Loucy (cell line): ENCODE results near the gene PSMB1.

Experiments used
- H2AFZ ChIP-seq: fragments of 200-600 bp; sonication (generic); 2 replicates; pipeline ENCODE4 v1.6.0; 2016; ENCODE audit warnings: antibody characterized with exemption, mild to moderate bottlenecking, low read length, moderate library complexity
- H3F3A ChIP-seq: fragments of 200-600 bp; 2 replicates; pipeline ENCODE4 v1.6.0; 2016; ENCODE audit warnings: antibody characterized with exemption, low read depth, mild to moderate bottlenecking
- H3K27me3 ChIP-seq: fragments of 200-600 bp; sonication (generic); 2 replicates; pipeline ENCODE4 v1.6.1; 2014; ENCODE audit warnings: low read length, mild to moderate bottlenecking; ENCODE audit not compliant: insufficient read depth, poor library complexity, severe bottlenecking
- H3K36me3 ChIP-seq: fragments of 200-600 bp; sonication (generic); 2 replicates; pipeline ENCODE4 v1.6.1; 2016; ENCODE audit warnings: low read length; ENCODE audit not compliant: insufficient read depth
- H3K4me1 ChIP-seq: fragments of 200-600 bp; sonication (generic); 2 replicates; pipeline ENCODE4 v1.5.1; 2014; ENCODE audit warnings: low read length, mild to moderate bottlenecking; ENCODE audit not compliant: insufficient read depth, poor library complexity, severe bottlenecking
- H3K4me2 ChIP-seq: fragments of 200-600 bp; sonication (generic); 2 replicates; pipeline ENCODE4 v1.6.0; 2014; ENCODE audit warnings: antibody characterized with exemption, low read length, low read depth, mild to moderate bottlenecking; ENCODE audit not compliant: poor library complexity, severe bottlenecking
- H3K4me3 ChIP-seq: fragments of 200-600 bp; sonication (generic); 2 replicates; pipeline ENCODE4 v1.5.1; 2014; ENCODE audit warnings: low read length, mild to moderate bottlenecking, mixed read lengths; ENCODE audit not compliant: poor library complexity, severe bottlenecking
- H3K79me2 ChIP-seq: fragments of 200-600 bp; sonication (generic); 2 replicates; pipeline ENCODE4 v1.6.1; 2014; ENCODE audit warnings: low read length; ENCODE audit not compliant: insufficient read depth
- H3K9ac ChIP-seq: fragments of 200-600 bp; sonication (generic); 2 replicates; pipeline ENCODE4 v1.6.0; 2014; ENCODE audit warnings: mild to moderate bottlenecking, low read depth, low read length, moderate library complexity; ENCODE audit not compliant: poor library complexity, severe bottlenecking
- H3K9me2 ChIP-seq: fragments of 200-600 bp; sonication (generic); replicated peaks from 2 replicates; pipeline ENCODE4 v1.6.1; 2016; ENCODE audit warnings: low read depth, low read length, mixed read lengths
- H3K9me3 ChIP-seq: fragments of 200-600 bp; sonication (generic); 2 replicates; pipeline ENCODE4 v1.6.1; 2014; ENCODE audit warnings: mild to moderate bottlenecking, antibody characterized with exemption, low read length, low read depth; ENCODE audit not compliant: insufficient read depth
- H4K20me1 ChIP-seq: fragments of 200-600 bp; sonication (generic); 2 replicates; pipeline ENCODE4 v1.6.0; 2014; ENCODE audit warnings: antibody characterized with exemption, low read length, mild to moderate bottlenecking; ENCODE audit not compliant: insufficient read depth, poor library complexity, severe bottlenecking
- CTCF ChIP-seq: fragments of 200-600 bp; sonication (generic); conservative IDR thresholded peaks from 2 replicates; pipeline ENCODE4 v1.5.1; 2014; ENCODE audit warnings: mild to moderate bottlenecking, antibody characterized with exemption, low read length
- EZH2phosphoT487 ChIP-seq: fragments of 200-600 bp; IDR thresholded peaks from 2 replicates; pipeline ENCODE4 v1.6.1; 2018; ENCODE audit warnings: antibody characterized with exemption, mild to moderate bottlenecking, moderate library complexity, borderline replicate concordance

The PSMB1 gene

GRCh38 chr6:170555305-170555704 lies 2.2 kb upstream of the PSMB1 start:
- TF ChIP-seq CTCF (no peak), EZH2phosphoT487 (no peak)
- Histone ChIP-seq H3K9me2 (no peaks in the 10 kb centered on the region), H3K9ac (peak overlapping the region; percentile 91), H2AFZ (no peak overlapping the region), H3K4me2 (peak overlapping the region; percentile 94), H3K36me3 (no peaks in the 10 kb centered on the region), H3K4me1 (peaks cover 60% of the 10 kb centered on the region), H3K4me3 (peak overlapping the region; percentile 95), H3K9me3 (no peaks in the 10 kb centered on the region), H3K79me2 (peaks cover 84% of the 10 kb centered on the region), H3K27me3 (no peaks in the 10 kb centered on the region), H3F3A (no peaks in the 10 kb centered on the region; the same call in 1 of the 2 replicates), H4K20me1 (peaks cover 63% of the 10 kb centered on the region)

GRCh38 chr6:170554796-170555137 lies 1.7 kb upstream of the PSMB1 start:
- Histone ChIP-seq H3K9me3 (no peaks in the 10 kb centered on the region), H3K27me3 (no peaks in the 10 kb centered on the region), H4K20me1 (peaks cover 64% of the 10 kb centered on the region), H3F3A (no peaks in the 10 kb centered on the region; the same call in 1 of the 2 replicates), H3K9me2 (no peaks in the 10 kb centered on the region), H3K9ac (peak overlapping the region; percentile 91), H3K79me2 (peaks cover 84% of the 10 kb centered on the region), H3K4me2 (peak overlapping the region; percentile 94), H3K4me1 (peaks cover 56% of the 10 kb centered on the region), H3K4me3 (peak overlapping the region; percentile 95), H3K36me3 (no peaks in the 10 kb centered on the region), H2AFZ (peak overlapping the region; percentile 92)
- TF ChIP-seq EZH2phosphoT487 (no peak), CTCF (no peak)

GRCh38 chr6:170554013-170554795 lies 1.1 kb upstream of the PSMB1 start, which contains the start of gene TBP:
Gene TBP (plus strand): TSS chr6:170554369. CDS start chr6:170557030, 2,661 bp downstream.
- Histone ChIP-seq H2AFZ (peak within 1 kb of the TSS; percentile 99), H3K9me3 (no peaks in the 10 kb centered on the region), H4K20me1 (peaks cover 64% of the 10 kb centered on the region), H3K9me2 (no peaks in the 10 kb centered on the region), H3K4me1 (peaks cover 56% of the 10 kb centered on the region), H3K4me3 (peak within 1 kb of the TSS; percentile 95), H3K27me3 (no peaks in the 10 kb centered on the region), H3K4me2 (peak within 1 kb of the TSS; percentile 94), H3K36me3 (no peaks in the 10 kb centered on the region), H3K79me2 (peaks cover 84% of the 10 kb centered on the region), H3K9ac (peak within 1 kb of the TSS; percentile 91), H3F3A (no peaks in the 10 kb centered on the region; the same call in 1 of the 2 replicates)
- TF ChIP-seq EZH2phosphoT487 (no peak), CTCF (no peak)
